H7 (cell line): ENCODE data around the gene BARX1. TPM values are rescaled to one million over a fixed set of nuclear protein-coding genes. Genes with fewer than 3 reads are reported as not detected.

Source experiments
- DNase-seq: peaks from one replicate; pipeline ENCODE4 v3.0.0; 2012
- H3K27me3 ChIP-seq: 2 replicates; pipeline ENCODE4 v1.6.0; 2011; ENCODE audit warnings: mild to moderate bottlenecking, low read length; ENCODE audit not compliant: control insufficient read depth, insufficient read depth
- H3K36me3 ChIP-seq: replicated peaks from 2 replicates; pipeline ENCODE4 v1.5.1; 2011; ENCODE audit warnings: low read length; ENCODE audit not compliant: control insufficient read depth, insufficient read depth
- H3K4me3 ChIP-seq: 2 replicates; pipeline ENCODE4 v1.5.1; 2011; ENCODE audit warnings: low read depth, mild to moderate bottlenecking, control low read depth, low read length, moderate library complexity; ENCODE audit not compliant: insufficient read depth
- total RNA-seq: library from RNA; depleted of rRNA; stranded (reverse); fragments of >200 nt; shearing (Covaris generic); gene quantifications from 2 replicates; pipeline ENCODE4 v1.2.3, GENCODE V29; 2014

BARX1 gene
- total RNA-seq, 1 experiment from 2014 or later = 80.4 TPM

DNA sequence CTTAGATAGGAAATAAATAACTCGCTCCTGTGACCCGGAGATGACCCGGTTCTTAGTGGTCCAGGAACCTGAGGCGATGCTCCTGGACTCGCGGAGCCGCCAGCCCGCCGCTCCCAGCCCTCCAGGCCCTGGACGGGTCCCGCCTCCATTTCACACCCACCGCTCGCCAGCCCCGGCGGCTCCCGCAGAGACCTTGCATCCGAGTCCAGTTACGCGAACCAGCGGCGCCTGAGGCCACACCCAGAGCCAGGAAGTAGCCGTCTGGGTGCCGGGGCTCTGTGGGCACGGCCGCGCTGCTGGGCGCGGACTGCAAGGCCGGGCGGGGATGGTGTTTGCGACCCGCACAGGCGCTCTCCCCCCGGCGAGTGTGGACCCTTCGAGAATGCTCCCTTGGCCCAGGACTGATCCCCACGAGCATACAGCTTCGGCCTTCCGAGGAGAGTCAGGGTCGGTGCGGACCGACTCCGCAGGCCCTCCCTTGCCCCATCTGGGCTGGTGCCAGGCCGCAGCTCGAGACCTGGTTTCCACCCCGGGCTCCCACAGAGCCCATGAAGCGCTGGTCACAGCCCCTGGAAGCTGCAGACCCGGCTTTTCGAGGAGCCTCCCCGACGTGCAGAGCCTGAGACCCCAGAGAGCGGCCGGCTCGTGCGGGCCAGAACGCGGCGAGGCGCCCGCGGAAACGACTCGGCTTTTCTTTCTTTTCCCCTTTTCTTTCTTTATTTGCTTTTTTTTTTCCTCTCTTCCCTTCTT lies 5.2 kb upstream of the BARX1 start:
- Histone ChIP-seq H3K36me3 (no peaks in the 10 kb centered on the region), H3K4me3 (peak overlapping the region; percentile 23), H3K27me3 (peaks cover 71% of the 10 kb centered on the region)
- peak; percentile 85 for DNase-seq

DNA sequence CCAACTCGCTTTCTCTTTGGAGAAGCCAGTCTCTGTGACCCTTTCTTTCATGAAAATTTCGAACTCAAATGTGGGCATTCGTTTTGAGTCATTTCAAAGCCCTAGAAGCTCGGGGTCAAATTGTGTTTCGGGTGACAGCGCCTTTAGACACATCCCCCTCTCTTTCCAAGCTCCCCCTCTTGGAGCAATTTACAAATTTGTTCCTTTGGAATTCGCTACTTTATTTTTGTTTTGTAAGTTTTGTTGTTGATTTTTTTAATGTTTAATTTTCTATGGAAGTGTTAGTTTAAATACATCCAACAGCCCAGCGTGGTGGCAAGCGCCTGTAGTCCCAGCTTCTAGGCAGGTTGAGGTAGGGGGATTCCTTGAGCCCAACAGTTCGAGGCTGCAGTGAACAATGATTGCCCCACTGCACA lies 4.6 kb upstream of the BARX1 start:
- Histone ChIP-seq H3K27me3 (peaks cover 74% of the 10 kb centered on the region), H3K4me3 (no peak overlapping the region), H3K36me3 (no peaks in the 10 kb centered on the region)
- no peak for DNase-seq

DNA sequence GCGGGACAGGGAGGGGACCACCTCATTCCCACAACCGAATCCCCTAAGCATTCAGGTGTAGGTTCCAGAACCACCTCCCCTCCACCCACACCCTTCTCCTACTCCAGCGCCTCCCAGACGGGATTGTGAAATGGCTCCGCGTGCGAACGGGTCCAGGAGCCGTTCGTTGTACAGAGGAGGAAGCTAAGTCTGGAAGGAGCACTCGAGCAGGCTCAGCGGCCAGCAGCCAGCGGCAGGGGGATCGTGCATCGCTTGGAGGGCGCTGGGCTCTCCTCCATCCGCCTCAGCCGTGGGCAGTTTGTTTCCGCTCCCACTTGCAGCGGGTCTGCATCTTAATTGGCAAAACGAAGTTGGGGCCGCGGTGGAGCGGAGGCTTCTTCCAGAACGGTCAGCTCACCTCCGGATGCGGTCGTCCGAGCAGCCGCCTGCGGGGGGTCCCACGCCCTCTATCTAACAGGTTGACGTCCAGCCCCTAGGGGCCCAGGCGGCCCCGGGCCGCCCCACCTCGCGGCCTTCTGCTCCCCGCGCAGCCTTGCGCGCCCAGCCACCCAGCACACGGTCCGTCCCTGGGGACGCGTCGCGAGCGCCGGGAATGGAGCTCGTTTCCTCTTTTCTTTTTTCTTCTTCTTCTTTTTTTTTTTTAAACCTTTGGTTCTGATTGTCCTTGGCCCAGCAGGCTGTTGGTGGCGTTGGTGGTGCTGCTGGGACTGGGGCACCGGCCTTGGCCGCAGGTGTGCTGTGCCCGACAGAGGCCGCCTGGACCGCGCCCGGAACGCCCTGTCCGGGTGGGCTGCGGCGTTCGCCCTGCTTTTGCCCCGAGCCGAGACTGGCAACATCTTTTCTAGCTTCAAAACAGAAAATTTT lies 3.9 kb upstream of the BARX1 start:
- peak; percentile 85 for DNase-seq
- Histone ChIP-seq H3K4me3 (peak overlapping the region; percentile 28), H3K36me3 (no peaks in the 10 kb centered on the region), H3K27me3 (peaks cover 81% of the 10 kb centered on the region)

DNA sequence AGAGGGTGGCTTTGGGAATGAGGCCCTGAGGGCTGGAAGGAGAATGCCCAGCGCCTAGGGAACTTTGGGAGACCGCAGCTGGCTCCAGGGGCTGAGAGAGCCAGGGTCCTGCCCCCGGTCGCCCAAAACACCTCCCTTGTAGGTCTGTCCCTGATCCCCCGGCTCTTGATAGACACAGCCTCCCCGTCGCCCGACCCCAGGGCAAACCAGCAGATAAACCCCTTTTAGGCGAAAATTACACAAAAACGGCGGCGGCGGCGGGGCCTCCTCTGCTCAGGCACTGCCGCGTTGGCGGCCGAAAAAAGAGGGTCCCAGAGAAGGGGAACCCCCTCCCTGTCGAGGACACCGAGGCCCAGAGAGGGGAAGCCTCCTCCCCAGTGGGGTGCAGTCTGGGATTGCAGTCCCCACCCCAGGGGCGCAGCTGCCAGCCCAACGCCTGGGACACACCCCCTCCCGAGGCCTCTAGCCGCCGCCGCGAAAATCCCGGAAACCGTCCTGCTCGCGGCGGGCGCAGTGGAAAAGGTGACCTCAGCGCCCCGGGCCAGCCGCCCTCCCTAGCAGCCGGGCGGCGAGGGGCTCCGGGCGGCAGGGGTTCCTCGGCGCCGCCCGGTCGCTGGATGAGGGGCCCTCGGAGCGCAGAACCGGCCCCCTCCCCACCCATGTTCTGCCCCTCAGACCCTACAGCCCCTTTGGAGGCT lies 3.1 kb upstream of the BARX1 start:
- DNase-seq = peak; percentile 88

DNA sequence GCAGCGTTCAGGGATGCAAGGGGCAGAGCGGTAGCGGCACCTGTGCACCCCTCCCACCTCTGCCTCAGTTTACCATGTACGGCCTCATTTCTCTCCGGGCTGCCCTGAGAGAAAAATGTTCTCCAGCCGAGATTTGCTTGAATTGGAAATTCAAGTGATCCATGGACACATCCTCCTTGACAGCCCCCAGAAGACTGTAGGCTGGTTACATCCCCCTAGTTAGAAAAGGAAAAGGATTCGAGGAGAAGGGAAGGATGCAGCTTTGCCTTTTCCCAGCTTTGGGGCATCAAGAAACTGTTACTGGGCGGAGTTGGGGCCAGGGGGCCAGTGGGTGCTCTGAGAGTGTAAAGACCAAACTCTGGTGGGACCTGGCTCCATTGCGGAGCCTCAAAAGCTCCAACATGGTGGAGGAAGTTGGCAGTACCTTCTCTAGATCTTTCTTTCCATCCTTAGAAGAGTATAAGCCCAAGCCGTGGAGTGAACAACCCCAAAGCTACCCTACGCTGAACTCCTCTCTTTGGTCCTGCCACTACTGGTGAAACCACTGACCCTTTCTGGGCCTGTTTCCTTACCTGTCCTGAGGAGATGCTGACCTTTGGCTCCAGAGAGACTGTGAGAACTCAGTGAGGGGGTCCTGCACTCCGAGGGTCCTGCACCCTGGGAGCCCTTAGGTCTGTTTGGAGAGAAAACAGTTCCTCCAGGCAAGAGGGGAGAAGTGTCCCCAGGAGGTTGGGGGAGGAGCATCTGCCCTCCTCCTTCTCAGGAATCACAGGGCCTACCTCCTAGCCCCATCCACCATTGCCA lies 1.0 kb upstream of the BARX1 start:
- peak; percentile 58 for DNase-seq
- Histone ChIP-seq H3K27me3 (peaks cover 96% of the 10 kb centered on the region), H3K4me3 (peak overlapping the region; percentile 34), H3K36me3 (no peaks in the 10 kb centered on the region)

More for the DNA sequence above, 3.1 kb upstream of the BARX1 start:
- Histone ChIP-seq H3K36me3 (no peaks in the 10 kb centered on the region), H3K4me3 (peak overlapping the region; percentile 28), H3K27me3 (peaks cover 89% of the 10 kb centered on the region)

DNA sequence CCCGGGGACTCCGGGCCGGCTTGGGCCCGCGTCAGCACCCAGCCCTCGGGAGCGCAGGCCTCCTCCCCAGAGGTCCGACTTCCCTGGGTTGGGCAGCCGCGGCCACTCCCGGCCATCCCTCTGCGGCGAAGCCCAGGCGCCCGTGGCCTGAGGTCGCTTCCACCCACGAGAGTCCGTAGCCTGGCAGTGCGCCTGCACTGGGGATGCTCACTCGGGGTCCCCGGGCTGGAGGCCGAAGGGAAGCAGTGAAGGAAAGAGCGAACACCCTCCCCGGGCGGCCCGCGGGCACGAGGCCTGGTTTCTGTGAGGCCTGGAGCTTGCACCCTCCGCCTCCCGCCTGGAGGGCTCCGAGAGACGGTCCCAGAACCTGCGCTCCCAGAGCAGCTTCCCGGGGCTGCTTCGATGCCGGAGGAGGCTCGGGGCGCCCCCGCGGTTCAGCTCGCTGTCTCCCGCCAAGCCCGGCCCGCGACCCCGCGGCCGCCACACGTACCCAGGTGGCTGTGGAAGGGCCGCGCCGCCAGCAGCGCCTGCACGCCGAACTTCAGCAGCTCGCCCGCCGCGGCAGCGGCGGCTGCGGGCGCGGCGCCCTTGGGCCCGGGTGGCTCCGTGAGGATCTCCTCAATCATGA lies 607 bp downstream of the BARX1 start:
- peaks cover 88% of the 10 kb centered on the region for H3K27me3 ChIP-seq
- peak overlapping the region; percentile 44 for H3K4me3 ChIP-seq
- peak; percentile 87 for DNase-seq
- H3K36me3 ChIP-seq = no peaks in the 10 kb centered on the region

DNA sequence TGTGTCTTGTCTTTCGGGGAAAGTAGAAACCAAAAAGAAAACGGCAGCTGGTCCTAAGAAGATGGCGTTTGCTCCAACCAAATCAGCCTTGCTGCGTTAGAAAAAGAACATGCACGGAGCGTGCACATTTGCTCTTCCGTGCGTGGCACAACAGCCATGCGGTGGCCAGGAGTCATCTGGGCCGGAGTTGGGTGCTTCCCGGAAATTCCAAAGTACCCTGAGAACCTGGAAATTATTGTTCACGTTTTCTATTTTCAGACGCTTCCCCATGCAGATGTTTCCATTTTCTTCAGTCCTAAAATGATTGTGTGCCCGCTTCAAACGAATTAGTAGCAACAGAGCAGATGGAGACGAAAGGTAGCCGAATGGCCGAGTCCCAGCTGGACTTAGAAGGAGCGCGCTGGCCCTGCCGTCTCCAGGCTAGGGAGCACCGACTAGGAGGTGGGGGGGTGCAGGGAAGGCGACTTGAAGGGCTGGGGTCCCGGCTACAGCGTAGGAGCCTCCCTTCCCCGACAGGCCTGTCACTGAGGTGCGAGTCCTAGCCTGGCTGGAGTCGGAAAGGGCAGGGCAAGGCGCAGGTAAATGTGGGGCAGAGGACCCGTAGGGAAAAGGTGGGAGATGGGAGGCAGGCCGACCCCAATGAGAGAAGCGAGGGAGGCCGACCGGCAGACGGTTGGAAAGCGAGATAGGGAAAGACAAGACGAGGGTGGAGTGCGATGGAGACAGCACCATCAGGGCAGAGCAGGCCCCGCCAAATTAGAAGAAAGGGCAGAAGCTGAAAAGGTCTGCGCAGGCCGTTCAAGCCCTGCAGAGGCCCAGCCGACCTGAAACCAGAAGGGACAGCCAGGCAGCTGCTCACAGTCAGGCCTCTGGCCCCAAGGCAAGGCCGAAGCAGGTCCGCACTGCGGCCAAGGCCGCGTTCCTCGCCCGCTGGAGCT lies 1.4 kb downstream of the BARX1 start:
- no peaks in the 10 kb centered on the region for H3K36me3 ChIP-seq
- peak; percentile 82 for DNase-seq
- peaks cover 88% of the 10 kb centered on the region for H3K27me3 ChIP-seq
- peak overlapping the region; percentile 44 for H3K4me3 ChIP-seq

DNA sequence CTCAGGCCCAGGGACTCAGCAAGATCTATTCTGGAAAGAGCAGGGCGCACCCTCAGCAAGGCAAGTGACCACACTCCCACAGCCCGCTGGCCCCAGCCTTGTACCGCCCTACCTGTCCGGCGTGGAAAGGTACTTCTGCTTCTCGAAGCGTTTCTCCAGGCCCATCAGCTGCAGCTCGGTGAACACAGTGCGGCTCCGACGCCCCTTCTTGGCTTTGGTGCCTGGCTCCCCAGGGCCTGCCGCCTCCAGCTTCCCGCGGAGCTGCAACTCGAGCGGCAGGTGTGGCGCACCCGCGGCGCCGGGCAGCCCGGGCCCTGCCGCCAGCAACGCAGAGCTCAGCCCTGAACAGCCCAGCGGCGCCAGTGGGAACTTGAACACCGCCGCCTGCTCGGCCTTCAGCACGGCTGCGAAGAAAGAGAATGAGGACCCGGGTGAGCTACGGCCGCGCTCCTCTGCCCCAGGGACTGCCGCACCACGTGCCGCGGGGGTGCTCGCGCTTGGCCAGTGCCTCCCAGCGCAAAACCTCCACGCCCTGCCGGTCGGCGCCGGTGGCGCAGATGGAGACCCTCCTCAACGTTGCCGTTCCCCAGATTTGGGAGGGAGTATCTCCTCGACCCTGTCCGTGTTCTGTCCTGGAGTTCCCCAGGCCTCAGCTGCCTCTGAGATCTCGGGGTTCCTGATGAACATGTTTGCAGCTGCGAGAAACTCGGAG lies 2.2 kb downstream of the BARX1 start:
- Histone ChIP-seq H3K36me3 (no peaks in the 10 kb centered on the region), H3K27me3 (peaks cover 88% of the 10 kb centered on the region), H3K4me3 (no peak overlapping the region)
- DNase-seq = peak; percentile 83

DNA sequence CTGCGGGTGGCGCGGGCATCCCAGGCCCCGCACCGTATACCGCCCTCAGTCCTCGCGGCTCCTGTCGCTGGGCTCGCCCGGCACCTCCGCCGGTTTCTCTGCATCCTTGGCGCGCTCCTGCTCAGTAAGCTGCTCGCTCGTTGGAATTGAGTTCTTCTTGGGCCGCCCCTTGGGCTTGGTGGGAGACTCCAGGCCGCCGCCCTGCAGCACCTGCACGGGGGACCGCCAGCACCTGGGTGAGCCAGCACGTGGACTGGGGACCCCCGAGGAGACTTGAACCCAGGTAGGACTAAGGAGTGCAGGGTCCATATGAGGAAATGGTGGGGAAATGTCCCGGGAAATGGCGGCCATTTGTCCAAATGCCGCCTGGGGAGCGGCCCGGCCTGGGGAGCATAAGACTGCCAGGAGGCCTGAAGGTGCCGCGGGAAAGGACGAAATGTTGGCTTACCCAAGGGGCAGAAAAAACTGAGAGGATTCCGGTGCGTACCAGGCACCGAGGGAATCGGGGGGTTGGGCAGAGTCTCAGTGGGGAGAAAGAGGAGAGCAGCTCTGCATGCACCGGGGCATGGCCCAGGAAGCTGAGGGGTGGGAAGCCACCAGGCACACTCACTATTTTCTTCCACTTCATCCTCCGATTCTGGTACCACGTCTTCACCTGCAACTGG lies 2.9 kb downstream of the BARX1 start:
- Histone ChIP-seq H3K27me3 (peaks cover 88% of the 10 kb centered on the region), H3K4me3 (no peak overlapping the region; the same call in 1 of the 2 replicates), H3K36me3 (no peaks in the 10 kb centered on the region)
- peak; percentile 71 for DNase-seq

DNA sequence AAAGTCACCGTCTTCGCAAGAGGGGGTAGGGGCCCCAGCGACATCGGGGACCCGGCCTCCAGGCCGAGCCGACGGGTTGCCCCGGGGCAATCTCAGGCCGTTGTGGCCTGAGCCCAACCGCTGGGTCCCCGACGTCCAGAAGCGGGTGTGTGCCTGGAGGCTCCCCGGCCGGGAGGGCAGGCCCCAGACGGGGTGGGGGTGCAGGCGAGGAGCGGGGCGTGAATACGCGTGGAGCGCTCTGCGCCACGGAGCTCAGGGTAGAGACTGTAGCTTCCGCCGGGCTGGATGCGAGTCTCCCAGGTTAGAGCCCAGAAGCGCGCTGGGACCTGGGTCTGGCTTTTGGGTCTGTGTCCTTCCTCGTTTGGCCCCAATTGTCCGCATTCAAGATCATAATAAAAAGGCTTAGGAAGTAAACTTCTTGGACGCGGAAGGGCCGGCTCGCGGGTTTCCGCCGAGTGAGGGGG lies 3.5 kb downstream of the BARX1 start:
- DNase-seq = peak; percentile 77
- Histone ChIP-seq H3K36me3 (no peaks in the 10 kb centered on the region), H3K27me3 (peaks cover 88% of the 10 kb centered on the region), H3K4me3 (peak overlapping the region; percentile 10; the same call in 1 of the 2 replicates)

DNA sequence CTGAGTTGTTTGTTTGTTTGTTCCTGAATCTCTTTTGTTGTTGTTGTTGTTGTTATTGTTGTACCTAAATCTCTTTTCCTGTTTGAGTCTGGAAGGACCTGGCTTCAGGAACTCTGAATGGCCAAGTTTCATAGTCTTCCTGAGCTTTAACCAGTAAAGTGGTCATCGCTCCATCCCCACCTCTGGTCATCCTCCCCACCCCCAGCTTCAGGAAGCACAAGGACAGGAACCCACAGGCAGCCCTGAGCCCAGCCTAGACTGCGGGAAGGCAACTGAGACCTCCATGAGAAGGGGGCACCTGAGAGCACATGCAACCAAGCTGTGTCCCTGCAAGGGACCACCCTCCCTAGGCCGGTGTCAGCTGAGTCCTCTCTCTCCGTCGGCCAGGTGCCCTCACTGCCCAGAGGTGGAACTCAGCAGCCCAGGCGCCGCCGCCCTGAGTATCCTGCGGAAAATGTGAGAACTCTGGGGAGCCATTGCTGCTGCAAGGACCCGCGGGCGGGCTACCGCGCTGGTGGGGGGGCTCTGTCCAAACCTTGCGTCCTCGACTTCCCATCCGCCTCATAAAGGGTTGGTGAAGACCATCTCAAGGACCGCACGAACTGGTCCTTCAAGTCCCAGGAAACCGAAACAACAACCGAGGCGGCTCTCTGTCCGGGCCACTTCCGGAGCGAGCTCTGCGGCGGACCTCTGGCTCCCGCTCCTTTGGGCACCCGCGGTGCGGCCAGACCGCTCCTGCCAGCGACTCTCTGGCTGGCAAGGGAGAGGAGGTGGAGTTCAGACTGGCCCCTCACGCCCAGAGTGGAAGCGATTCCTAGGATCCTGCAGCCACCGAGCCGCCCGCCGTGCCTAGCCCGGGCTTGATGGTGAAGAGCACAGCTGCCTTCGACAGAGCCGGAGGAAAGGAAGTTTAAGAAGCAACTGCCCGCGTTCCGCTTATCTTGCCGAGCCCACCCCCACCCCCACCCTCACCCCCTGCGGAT lies 4.2 kb downstream of the BARX1 start:
- DNase-seq = peak; percentile 85
- Histone ChIP-seq H3K27me3 (peaks cover 88% of the 10 kb centered on the region), H3K4me3 (peak overlapping the region; percentile 36), H3K36me3 (no peaks in the 10 kb centered on the region)
